Tibial artery (tissue), 4 donors: Measurements from ENCODE around the gene RGS14.

Source experiments
- DNase-seq, 2 donors: peaks; one replicate each; pipeline ENCODE4 v3.0.0-alpha.2; 2019
- H3K27ac ChIP-seq, 2 donors: fragments of 200-600 bp; sonication (generic) in 1 of 2; 1 replicate in 1 of 2; 2 replicates in 1 of 2; pipeline ENCODE4 v1.5.1; 2018 to 2019; ENCODE audit warnings: mild to moderate bottlenecking in 1 of 2
- H3K27me3 ChIP-seq, 2 donors: fragments of 200-600 bp; sonication (generic) in 1 of 2; one replicate each; pipeline versions ENCODE4 v1.5.1 to v1.6.0; 2016 to 2019
- H3K36me3 ChIP-seq, 3 donors: fragments of 200-600 bp; sonication (generic) in 2 of 3; one replicate each; pipeline ENCODE4 v1.5.1; 2016 to 2019; ENCODE audit warnings: mild to moderate bottlenecking in 2 of 3
- H3K4me1 ChIP-seq, 4 donors: fragments of 200-600 bp; sonication (generic) in 2 of 4; 1 replicate in 3 of 4; 2 replicates in 1 of 4; pipeline ENCODE4 v1.5.1; 2016 to 2019
- H3K4me3 ChIP-seq, 2 donors: fragments of 200-600 bp; sonication (generic) in 1 of 2; 1 replicate in 1 of 2; 2 replicates in 1 of 2; pipeline ENCODE4 v1.5.1; 2018 to 2019; ENCODE audit warnings: mild to moderate bottlenecking in 2 of 2
- H3K9me3 ChIP-seq, 3 donors: fragments of 200-600 bp; sonication (generic) in 1 of 3; one replicate each; pipeline ENCODE4 v1.5.1; 2016 to 2019
- intact Hi-C: fragments of 100-400 bp; cut with DNase I; formaldehyde crosslinking; loops from one replicate; pipeline ENCODE4 v1.15.0; 2023; ENCODE audit warnings: low total_unique reads
- TF ChIP-seq, protein P1 (sequence below), 2 experiments: fragments of 200-600 bp in 1 of 2; fragments of 450-650 bp in 1 of 2; IDR thresholded peaks; one replicate each; pipeline ENCODE4 v1.5.1; 2017 to 2019; ENCODE audit warnings: antibody characterized with exemption in 2 of 2, mild to moderate bottlenecking in 1 of 2, moderate library complexity in 1 of 2

The RGS14 gene

DNA sequence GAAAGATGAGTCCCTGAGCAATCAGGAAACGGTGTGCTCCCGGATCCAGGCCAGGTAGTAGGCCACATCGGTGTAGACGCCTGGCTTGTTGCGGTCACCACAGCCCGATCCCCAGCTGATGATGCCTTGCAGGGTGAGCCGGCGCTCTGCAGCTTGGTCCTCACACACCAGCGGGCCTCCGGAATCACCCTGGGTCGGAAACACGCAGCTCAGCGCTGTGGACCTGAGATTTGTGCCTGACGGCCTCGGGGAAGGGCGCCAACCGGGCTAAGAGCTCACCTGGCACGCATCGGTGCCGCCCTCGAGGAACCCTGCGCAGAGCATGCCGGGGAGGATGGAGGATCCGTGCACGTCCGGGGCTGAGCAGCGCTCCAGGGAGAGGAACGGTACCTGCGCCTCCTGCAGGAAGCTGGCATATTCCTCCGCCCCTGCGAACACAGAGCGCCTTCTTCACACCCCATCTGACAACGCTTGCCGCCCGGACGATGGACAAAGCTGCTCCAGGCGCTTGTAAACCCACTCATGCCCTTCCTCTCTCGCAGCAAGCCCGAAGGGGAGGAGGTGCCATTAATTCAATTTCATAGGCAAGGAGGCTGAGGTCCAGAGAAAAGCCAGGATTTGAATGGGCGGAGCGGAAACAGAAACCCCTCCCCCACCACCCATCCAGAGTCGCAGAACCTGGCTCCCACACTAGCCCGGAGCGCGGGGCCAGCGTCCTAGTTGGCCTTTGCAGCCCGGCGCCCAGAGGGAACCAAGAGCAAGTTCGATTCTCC, 44.7 kb downstream of the RGS14 start:
- H3K4me3 ChIP-seq, result no peak overlapping the region
- H3K9me3 ChIP-seq, result no peaks in the 10 kb centered on the region
- H3K36me3 ChIP-seq, result no peaks in the 10 kb centered on the region
- H3K27me3 ChIP-seq, result peaks cover 7 to 79% of the 10 kb centered on the region in 2 donors
- no peak for DNase-seq
- intact Hi-C loops, result no loop called here
- H3K27ac ChIP-seq, result no peak overlapping the region
- H3K4me1 ChIP-seq, result peaks cover 0 to 38% (median 34%) of the 10 kb centered on the region in 4 donors
- TF ChIP-seq, protein P1, sequence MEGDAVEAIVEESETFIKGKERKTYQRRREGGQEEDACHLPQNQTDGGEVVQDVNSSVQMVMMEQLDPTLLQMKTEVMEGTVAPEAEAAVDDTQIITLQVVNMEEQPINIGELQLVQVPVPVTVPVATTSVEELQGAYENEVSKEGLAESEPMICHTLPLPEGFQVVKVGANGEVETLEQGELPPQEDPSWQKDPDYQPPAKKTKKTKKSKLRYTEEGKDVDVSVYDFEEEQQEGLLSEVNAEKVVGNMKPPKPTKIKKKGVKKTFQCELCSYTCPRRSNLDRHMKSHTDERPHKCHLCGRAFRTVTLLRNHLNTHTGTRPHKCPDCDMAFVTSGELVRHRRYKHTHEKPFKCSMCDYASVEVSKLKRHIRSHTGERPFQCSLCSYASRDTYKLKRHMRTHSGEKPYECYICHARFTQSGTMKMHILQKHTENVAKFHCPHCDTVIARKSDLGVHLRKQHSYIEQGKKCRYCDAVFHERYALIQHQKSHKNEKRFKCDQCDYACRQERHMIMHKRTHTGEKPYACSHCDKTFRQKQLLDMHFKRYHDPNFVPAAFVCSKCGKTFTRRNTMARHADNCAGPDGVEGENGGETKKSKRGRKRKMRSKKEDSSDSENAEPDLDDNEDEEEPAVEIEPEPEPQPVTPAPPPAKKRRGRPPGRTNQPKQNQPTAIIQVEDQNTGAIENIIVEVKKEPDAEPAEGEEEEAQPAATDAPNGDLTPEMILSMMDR (IDR thresholded peaks at IDR 0.05), result peak in 1 of 2 experiments; percentile 14

- DNase-seq, result no peak
- peaks cover 7 to 71% of the 10 kb centered on the region in 2 donors for H3K27me3 ChIP-seq
- H3K27ac ChIP-seq, result no peak overlapping the region
Observed at GRCh38 chr5:177403102-177403791, 45.5 kb downstream of the RGS14 start.

DNA sequence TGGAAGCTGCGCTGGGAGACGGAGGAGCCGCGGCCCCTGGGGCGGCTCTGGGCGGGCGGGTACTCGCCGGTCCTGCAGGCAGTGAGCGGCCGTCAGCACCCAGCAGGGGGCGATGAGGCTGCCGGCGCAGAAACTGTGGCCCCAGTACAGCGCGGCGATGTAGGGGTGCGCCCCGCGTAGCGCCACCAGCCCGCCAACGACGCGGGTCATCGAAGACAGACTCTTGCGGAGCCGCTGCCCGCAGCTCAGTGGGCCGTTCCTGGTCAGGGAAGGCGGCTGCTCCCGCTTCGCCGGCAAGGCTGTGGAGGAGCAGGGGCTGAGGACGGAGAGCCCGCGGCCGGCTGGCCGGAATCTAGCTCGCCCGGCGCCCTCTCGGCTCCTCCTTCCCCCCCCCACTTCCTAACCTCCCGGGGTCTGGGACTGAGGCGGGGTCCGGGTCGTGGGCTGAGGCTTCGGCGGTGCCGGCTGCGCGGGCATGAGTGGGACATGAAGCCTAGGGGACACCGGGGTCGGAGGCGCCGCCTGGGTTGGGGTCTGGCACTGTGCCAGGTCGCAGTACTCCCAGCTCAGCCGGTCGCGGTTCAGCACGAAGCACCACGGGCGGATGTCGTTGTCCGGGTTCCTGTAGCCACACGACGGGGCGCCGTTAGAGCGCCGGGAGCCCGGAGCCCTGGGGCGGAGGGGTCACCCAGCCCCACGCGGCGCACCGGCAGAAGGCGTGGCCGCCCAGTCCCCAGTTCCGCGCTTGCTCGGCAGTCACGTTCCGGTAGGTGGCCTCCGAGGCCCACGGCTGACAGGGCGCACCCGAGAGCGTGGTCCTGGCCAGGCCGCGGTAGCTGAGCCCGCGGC, 46.3 kb downstream of the RGS14 start:
- no peak overlapping the region for H3K27ac ChIP-seq
- H3K36me3 ChIP-seq, result no peaks in the 10 kb centered on the region
- peaks cover 7 to 63% of the 10 kb centered on the region in 2 donors for H3K27me3 ChIP-seq
- intact Hi-C loops, result loop anchor here (2.0 kb wide), 1 partner anchor 51 kb away; no protein-coding TSS in a partner anchor
- peaks cover 0 to 38% (median 34%) of the 10 kb centered on the region in 4 donors for H3K4me1 ChIP-seq
- TF ChIP-seq, protein P1 (IDR thresholded peaks at IDR 0.05), result peak; percentile 81 to 87
- peak overlapping the region; percentile 43 to 60 for H3K4me3 ChIP-seq
- DNase-seq, result peak; percentile 84 to 91
- H3K9me3 ChIP-seq, result no peaks in the 10 kb centered on the region

More at GRCh38 chr5:177403102-177403791, 45.5 kb downstream of the RGS14 start:
- H3K9me3 ChIP-seq, result no peaks in the 10 kb centered on the region
- intact Hi-C loops, result no loop called here
- TF ChIP-seq, protein P1 (IDR thresholded peaks at IDR 0.05), result no peak
- peaks cover 0 to 38% (median 34%) of the 10 kb centered on the region in 4 donors for H3K4me1 ChIP-seq
- H3K36me3 ChIP-seq, result no peaks in the 10 kb centered on the region
- H3K4me3 ChIP-seq, result peak overlapping the region; percentile 43 to 60

DNA sequence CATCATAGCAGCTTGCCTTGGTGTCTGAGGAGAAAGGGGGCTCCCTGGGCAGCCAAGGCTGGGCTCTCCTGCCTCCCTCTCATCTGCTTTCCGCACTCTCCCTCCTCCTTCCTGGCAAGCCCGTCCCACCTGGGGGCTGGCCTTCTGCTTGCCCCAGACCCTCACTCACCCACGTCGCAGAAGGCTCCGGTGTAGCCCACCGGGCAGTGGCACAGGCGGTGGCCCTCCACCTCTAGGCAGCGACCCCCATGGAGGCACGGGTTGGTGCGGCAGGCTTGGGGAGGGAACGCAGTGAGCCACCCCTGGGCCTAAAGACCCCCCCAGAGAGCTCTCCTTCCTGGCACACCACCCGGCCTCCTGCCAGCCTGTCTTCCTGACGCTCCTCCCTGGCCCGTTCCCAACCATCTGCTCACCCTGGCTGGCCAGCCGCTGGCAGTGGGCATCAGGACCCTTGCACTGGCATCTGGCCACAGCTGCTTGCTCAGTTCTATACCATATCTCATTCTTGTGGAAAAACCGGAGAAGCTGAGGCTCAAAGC, 47.0 kb downstream of the RGS14 start:
- Histone ChIP-seq H3K4me1 (peaks cover 0 to 38% (median 34%) of the 10 kb centered on the region in 4 donors), H3K4me3 (peak overlapping the region; percentile 43 to 60), H3K27ac (no peak overlapping the region), H3K9me3 (no peaks in the 10 kb centered on the region), H3K27me3 (peaks cover 7 to 60% of the 10 kb centered on the region in 2 donors), H3K36me3 (no peaks in the 10 kb centered on the region)
- TF ChIP-seq, protein P1 (IDR thresholded peaks at IDR 0.05), result no peak
- DNase-seq, result peak in 1 of 2 donors; percentile 67
- intact Hi-C loops, result loop anchor here (2.0 kb wide), 1 partner anchor 50 kb away; no protein-coding TSS in a partner anchor

GRCh38 chr5:177405312-177405711, 47.6 kb downstream of the RGS14 start:
- TF ChIP-seq, protein P1 (IDR thresholded peaks at IDR 0.05), result no peak
- Histone ChIP-seq H3K27ac (no peak overlapping the region), H3K4me1 (peaks cover 0 to 33% (median 29%) of the 10 kb centered on the region in 4 donors), H3K9me3 (no peaks in the 10 kb centered on the region), H3K4me3 (no peak overlapping the region), H3K27me3 (peaks cover 5 to 54% of the 10 kb centered on the region in 2 donors), H3K36me3 (no peaks in the 10 kb centered on the region)
- DNase-seq, result no peak
- intact Hi-C loops, result loop anchor here (2.0 kb wide), 1 partner anchor 49 kb away; no protein-coding TSS in a partner anchor
